Measurements from ENCODE around the gene SOX8.

The SOX8 gene

GRCh38 chr16:1026784-1027500, 45.4 kb downstream of the SOX8 start:
- no peak for DNase-seq (ENCODE audit: low read depth)

- no peak for DNase-seq (ENCODE audit: low read depth)
These were observed 45.9 kb downstream of the SOX8 start for GRCh38 chr16:1027501-1027815.

DNA sequence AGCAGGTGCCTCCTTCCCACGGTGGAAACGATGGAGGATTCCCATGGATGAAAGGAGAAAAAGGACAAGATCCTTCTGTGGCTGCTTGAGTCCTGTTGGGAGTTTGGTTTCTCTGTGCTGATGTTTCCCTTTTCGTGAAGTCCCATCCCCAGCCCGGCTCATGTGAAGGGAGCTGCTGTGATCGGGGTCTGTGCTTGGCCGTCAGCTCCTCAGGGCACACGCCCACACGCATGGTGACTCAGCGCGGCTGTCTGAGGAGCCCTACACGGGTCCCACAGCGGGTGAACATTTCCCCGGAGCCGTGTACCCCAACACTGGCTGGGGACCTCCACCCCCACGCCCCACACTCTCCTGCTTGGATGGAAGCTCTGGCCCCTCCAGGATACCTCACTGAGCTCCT, 46.5 kb downstream of the SOX8 start:
- DNase-seq (ENCODE audit: low read depth), result no peak

GRCh38 chr16:1028524-1029258, 47.1 kb downstream of the SOX8 start:
- DNase-seq (ENCODE audit: low read depth), result no peak

GRCh38 chr16:1029259-1029545, 47.6 kb downstream of the SOX8 start:
- DNase-seq (ENCODE audit: low read depth), result no peak

DNA sequence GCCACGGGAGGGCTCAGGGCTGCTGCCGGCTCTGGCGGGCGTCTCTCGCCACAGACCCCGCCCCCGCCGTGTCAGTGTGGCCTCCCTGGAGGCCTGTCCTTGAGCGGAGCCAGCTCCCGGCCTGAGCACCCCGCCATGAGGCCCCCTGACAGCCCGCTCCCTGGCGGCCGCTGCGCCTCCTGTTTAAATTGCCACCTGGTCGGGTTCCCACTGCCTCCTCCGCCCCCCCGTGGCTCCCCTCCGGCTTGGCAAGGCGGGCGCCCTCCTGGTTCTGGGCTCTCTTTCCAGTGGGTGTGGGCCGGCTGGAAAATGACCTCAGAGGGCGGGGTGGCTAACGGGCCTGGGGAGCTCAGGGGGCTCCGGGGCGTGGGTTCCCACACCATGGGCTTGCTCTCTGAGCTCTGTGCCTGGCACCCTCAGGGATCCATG, 48.9 kb downstream of the SOX8 start:
- DNase-seq (ENCODE audit: low read depth), result no peak

DNA sequence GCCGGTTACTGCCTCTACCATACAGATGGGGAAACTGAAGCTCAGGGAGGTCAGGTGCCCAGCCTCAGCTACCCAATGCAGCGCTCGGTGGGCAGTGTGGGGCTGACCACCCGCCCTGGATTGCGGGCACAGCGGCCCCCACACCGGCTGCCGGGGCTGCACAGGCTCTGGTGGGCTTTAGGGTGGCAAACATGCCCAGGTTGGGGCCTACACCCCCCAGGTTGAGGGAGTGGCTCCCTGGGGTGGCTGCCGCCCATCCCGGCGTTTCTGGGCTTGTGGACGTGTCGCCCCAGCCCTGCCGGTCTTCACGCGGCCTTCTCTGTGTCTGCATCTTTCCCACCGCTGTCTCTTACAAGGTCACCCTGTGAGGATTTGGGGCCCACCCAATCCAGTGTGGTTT, 50.1 kb downstream of the SOX8 start:
- DNase-seq (ENCODE audit: low read depth), result no peak

GRCh38 chr16:1032607-1033006, 51.0 kb downstream of the SOX8 start:
- no peak for DNase-seq (ENCODE audit: low read depth)

DNA sequence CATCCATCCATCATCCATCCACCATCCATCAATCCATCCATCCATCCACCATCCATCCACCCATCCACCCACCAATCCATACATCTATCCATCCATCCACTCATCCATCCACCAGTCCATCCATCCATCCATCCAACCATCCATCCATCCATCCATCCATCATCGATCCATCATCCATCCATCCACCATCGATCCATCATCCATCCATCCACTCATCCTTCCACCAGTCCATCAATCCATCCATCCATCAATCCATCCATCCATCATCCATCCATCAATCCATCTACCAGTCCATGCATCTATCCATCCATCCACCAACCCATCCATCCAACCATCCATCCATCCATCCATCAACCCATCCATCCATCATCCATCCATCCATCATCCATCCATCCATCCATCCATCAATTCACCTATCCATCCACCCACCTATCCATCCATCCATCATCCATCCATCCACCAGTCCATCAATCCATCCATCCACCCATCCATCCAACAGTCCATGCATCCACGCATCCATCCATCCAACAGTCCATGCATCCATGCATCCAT, 51.6 kb downstream of the SOX8 start:
- DNase-seq (ENCODE audit: low read depth), result no peak

DNA sequence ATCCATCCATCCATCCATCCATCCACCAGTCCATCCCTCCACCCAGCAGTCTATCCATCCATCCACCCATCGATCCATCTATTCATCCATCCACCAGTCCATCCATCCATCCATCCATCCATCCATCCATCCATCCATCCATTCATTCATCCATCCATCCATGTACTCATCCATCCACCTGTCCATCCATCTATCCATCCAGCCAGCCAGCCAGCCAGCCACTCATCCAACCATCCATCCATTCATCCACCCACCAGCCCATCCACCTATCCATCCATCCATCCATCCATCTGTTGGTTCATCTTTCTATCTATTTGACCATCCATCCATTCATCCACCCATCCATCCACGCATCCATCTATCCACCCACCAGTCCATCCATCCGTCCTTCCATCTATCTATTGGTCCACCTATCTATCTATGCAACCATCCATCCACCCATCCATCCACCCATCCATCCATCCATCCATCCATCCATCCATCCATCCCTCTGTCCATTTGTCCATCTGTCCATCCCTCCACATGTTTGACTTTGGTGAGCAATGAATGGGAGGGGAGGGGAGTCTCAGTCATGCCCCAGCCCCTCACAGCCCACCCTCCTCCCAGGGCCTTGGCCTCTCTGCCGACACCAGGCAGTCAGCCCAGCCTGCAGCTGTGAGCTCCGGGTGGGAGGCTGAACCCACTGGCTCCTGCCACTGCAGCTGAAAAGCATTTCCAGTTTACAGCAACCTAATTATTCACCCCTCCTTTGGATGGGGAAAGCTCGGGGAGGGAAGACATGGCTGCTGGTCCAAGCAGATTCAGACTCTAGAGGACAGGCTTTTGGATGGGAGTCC, 52.9 kb downstream of the SOX8 start:
- no peak for DNase-seq (ENCODE audit: low read depth)

DNA sequence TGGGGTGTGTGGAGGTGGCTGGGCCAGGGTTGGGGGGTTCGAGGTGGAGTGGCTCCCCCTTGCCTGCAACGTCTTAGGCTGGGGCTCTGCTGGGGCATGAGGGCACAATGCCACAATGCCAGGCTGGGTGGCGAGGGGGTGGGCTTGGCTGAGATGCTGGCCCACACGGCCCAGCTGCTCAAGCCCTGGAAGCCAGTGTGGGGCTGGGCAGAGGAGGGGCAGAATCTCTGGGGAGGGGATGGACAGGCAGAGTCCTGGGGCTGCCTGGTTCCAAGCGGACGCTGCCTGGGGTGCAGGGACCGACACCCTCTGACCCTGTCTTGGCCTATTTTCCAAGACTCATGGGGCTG, 53.5 kb downstream of the SOX8 start:
- no peak for DNase-seq (ENCODE audit: low read depth)

- no peak for DNase-seq (ENCODE audit: low read depth)
These were observed 54.6 kb downstream of the SOX8 start for GRCh38 chr16:1036166-1036565.
